Transverse colon (tissue), 4 donors: ENCODE data around the gene DAB2IP. TPM values are rescaled to one million over a fixed set of nuclear protein-coding genes. Genes with fewer than 3 reads are reported as not detected.
"Not testable (repeated sequence)": the region's sequence is repeated elsewhere in the genome, so short reads cannot be mapped to it uniquely, and the experiment has no call there.

Experiments used
- DNase-seq: peaks from one replicate; pipeline ENCODE4 v3.0.0-alpha.2; 2019
- H3K27ac ChIP-seq, 4 donors: fragments of 200-600 bp; sonication (generic); 2 replicates each; pipeline ENCODE4 v1.5.1; 2016 to 2018; ENCODE audit warnings: inconsistent platforms in 4 of 4
- H3K27me3 ChIP-seq: fragments of 200-600 bp; sonication (generic); 2 replicates; pipeline ENCODE4 v1.5.1; 2017; ENCODE audit warnings: inconsistent platforms
- H3K36me3 ChIP-seq, 4 donors: fragments of 200-600 bp; sonication (generic); 2 replicates each; pipeline ENCODE4 v1.5.1; 2017 to 2019; ENCODE audit warnings: inconsistent platforms in 4 of 4
- H3K4me1 ChIP-seq, 4 donors: fragments of 200-600 bp; sonication (generic); 2 replicates each; pipeline ENCODE4 v1.5.1; 2017 to 2020; ENCODE audit warnings: inconsistent platforms in 4 of 4
- H3K4me3 ChIP-seq, 4 donors: fragments of 200-600 bp; sonication (generic); 1 replicate in 1 of 4; 2 replicates in 3 of 4; pipeline versions ENCODE4 v1.5.1 to v1.6.1; 2017 to 2019; ENCODE audit warnings: inconsistent platforms in 4 of 4
- H3K9me3 ChIP-seq, 2 donors: fragments of 200-600 bp; sonication (generic); 2 replicates each; pipeline ENCODE4 v1.5.1; 2017 to 2019; ENCODE audit warnings: inconsistent platforms in 2 of 2
- CTCF ChIP-seq, 5 experiments: fragments of 200-600 bp in 3 of 5; fragments of 450-650 bp in 2 of 5; sonication (generic) in 3 of 5; IDR thresholded peaks; 1 replicate in 2 of 5; 2 replicates in 3 of 5; pipeline ENCODE4 v1.5.1; 2016 to 2017; ENCODE audit warnings: antibody characterized with exemption in 5 of 5, inconsistent platforms in 3 of 5, mild to moderate bottlenecking in 2 of 5, moderate library complexity in 1 of 5
- EP300 ChIP-seq: sonication (generic); formaldehyde crosslinking; IDR thresholded peaks from one replicate; pipeline ENCODE4 v1.6.1; 2017; ENCODE audit warnings: antibody characterized with exemption, low read depth
- POLR2A ChIP-seq: fragments of 450-650 bp; IDR thresholded peaks from one replicate; pipeline ENCODE4 v1.6.1; 2016; ENCODE audit warnings: antibody characterized with exemption, mild to moderate bottlenecking, moderate library complexity
- POLR2AphosphoS5 ChIP-seq, 3 donors: sonication (generic); formaldehyde crosslinking; IDR thresholded peaks; one replicate each; pipeline ENCODE4 v1.6.1; 2016; ENCODE audit warnings: antibody characterized with exemption in 3 of 3
- WGBS, 2 donors: methylation state at CpG; one replicate each; pipeline ENCODE4 v1.1.5; 2018; ENCODE audit warnings: low coverage in 1 of 2; 5-methylcytosine and 5-hydroxymethylcytosine counted together
- in situ Hi-C, 4 donors: fragments of 200-750 bp; cut with MboI; loops; one replicate each; pipeline versions ENCODE4 v1.15.0 to v1.15.1; 2017; ENCODE audit warnings: low sequenced_read_pairs in 3 of 4, low pct_ligation_motif_present in 1 of 4, low pct_unique_long_range_greater_than_20kb in 1 of 4
- intact Hi-C: fragments of 100-400 bp; cut with DNase I; formaldehyde crosslinking; loops from one replicate; pipeline ENCODE4 v1.15.1; 2023; ENCODE audit warnings: low total_unique reads
- total RNA-seq, 4 donors: library from RNA; depleted of rRNA; stranded (reverse); fragments of >200 nt; gene quantifications; one replicate each; pipeline ENCODE4 v1.1.0, GENCODE V29; 2016

DAB2IP gene
- total RNA-seq, 4 donors from 2014 or later: 84.2 to 159 (median 90.7) TPM

GRCh38 chr9:121619545-121620324 lies 31.7 kb upstream of the DAB2IP start:
- intact Hi-C loops: loop anchor here (10.0 kb wide), 1 partner anchor 65 kb away; no protein-coding TSS in a partner anchor
- WGBS, 2 donors: 63 to 79% methylated on average over 5 to 11 of the region's 11 CpGs
- H3K4me1 ChIP-seq: peaks cover 0 to 8% (median 5%) of the 10 kb centered on the region in 4 donors
- in situ Hi-C loops: no loop called here
- H3K4me3 ChIP-seq: no peak overlapping the region
- no peak for DNase-seq
- H3K27ac ChIP-seq: peak overlapping the region in 3 of 4 donors; percentile 30 to 35 (median 33)
- TF ChIP-seq POLR2A: no peak
- no peak for TF ChIP-seq POLR2AphosphoS5 (IDR thresholded peaks at IDR 0.05)
- no peak for TF ChIP-seq CTCF (IDR thresholded peaks at IDR 0.05)
- TF ChIP-seq EP300: no peak
- no peaks in the 10 kb centered on the region for H3K27me3 ChIP-seq
- no peaks in the 10 kb centered on the region for H3K36me3 ChIP-seq
- H3K9me3 ChIP-seq: no peaks in the 10 kb centered on the region

- intact Hi-C loops: no loop called here
Measured at GRCh38 chr9:121620325-121620673, 31.1 kb upstream of the DAB2IP start.

GRCh38 chr9:121620777-121621449 lies 30.5 kb upstream of the DAB2IP start:
- DNase-seq: no peak
- Histone ChIP-seq H3K9me3 (no peaks in the 10 kb centered on the region), H3K4me3 (no peak overlapping the region), H3K27me3 (no peaks in the 10 kb centered on the region), H3K36me3 (no peaks in the 10 kb centered on the region), H3K4me1 (peaks cover 0 to 8% (median 5%) of the 10 kb centered on the region in 4 donors), H3K27ac (peak overlapping the region in 3 of 4 donors; percentile 14 to 35 (median 33))
- intact Hi-C loops: no loop called here
- 52 to 60% methylated on average over 1 to 3 of the region's 3 CpGs for WGBS, 2 donors
- in situ Hi-C loops: no loop called here
- TF ChIP-seq CTCF (IDR thresholded peaks at IDR 0.05) (peak in 4 of 5 experiments; percentile 22 to 35 (median 34)), POLR2AphosphoS5 (IDR thresholded peaks at IDR 0.05) (no peak)

More at GRCh38 chr9:121620325-121620673, 31.1 kb upstream of the DAB2IP start:
- H3K4me1 ChIP-seq: peaks cover 0 to 8% (median 5%) of the 10 kb centered on the region in 4 donors
- no peaks in the 10 kb centered on the region for H3K9me3 ChIP-seq
- H3K27me3 ChIP-seq: no peaks in the 10 kb centered on the region
- DNase-seq: no peak
- TF ChIP-seq CTCF (IDR thresholded peaks at IDR 0.05) (no peak), POLR2A (no peak), POLR2AphosphoS5 (IDR thresholded peaks at IDR 0.05) (no peak), EP300 (no peak)
- H3K27ac ChIP-seq: peak overlapping the region in 3 of 4 donors; percentile 14 to 35 (median 33)
- 72% methylated on average over 3 of the region's 3 CpGs; no CpG with 5 or more reads in 1 of the 2 donors for WGBS, 2 donors
- no peak overlapping the region for H3K4me3 ChIP-seq
- no peaks in the 10 kb centered on the region for H3K36me3 ChIP-seq
- in situ Hi-C loops: no loop called here

- intact Hi-C loops (no loop called here), in situ Hi-C loops (no loop called here)
- TF ChIP-seq POLR2A (no peak), POLR2AphosphoS5 (IDR thresholded peaks at IDR 0.05) (no peak), CTCF (IDR thresholded peaks at IDR 0.05) (no peak), EP300 (no peak)
- H3K4me3 ChIP-seq: no peak overlapping the region
- H3K9me3 ChIP-seq: no peaks in the 10 kb centered on the region
- no peaks in the 10 kb centered on the region for H3K36me3 ChIP-seq
- H3K27ac ChIP-seq: no peak overlapping the region
- DNase-seq: no peak
- H3K4me1 ChIP-seq: peaks cover 0 to 8% (median 5%) of the 10 kb centered on the region in 4 donors
- H3K27me3 ChIP-seq: no peaks in the 10 kb centered on the region
- 65 to 87% methylated on average over 4 to 14 of the region's 14 CpGs for WGBS, 2 donors
Measured at GRCh38 chr9:121622387-121623203, 28.8 kb upstream of the DAB2IP start.

GRCh38 chr9:121623430-121623829 lies 28.0 kb upstream of the DAB2IP start:
- H3K27ac ChIP-seq, H3K36me3 ChIP-seq: not testable (repeated sequence)

More at GRCh38 chr9:121623430-121623829, 28.0 kb upstream of the DAB2IP start:
- in situ Hi-C loops, H3K9me3 ChIP-seq, DNase-seq, H3K27me3 ChIP-seq, H3K4me3 ChIP-seq, intact Hi-C loops, H3K4me1 ChIP-seq: not testable (repeated sequence)
- 90% methylated on average over 2 of the region's 2 CpGs; no CpG with 5 or more reads in 1 of the 2 donors for WGBS, 2 donors
